ENCODE measurements around the gene USP4. TPM values are rescaled to one million over a fixed set of nuclear protein-coding genes. Genes with fewer than 3 reads are reported as not detected.

USP4 gene
- total RNA-seq, 5 donors from 2014 or later (not counting 1 experiment from before 2014, with no cell fraction given): 101 to 107 (median 103) TPM

- ATAC-seq (replicated peaks in 1 of 4) (peak in 2 of 4 experiments; percentile 6 to 16), DNase-seq (no peak)
- H3K9me3 ChIP-seq: no peaks in the 10 kb centered on the region
- WGBS (ENCODE audit: insufficient coverage): no CpG with 5 or more reads among the region's 9 CpGs
- Mint-ChIP-seq H3K9me3 (no peaks in the 10 kb centered on the region), H3K27ac (peak overlapping the region; percentile 91 to 95), H3K36me3 (peaks cover 13% of the 10 kb centered on the region), H3K27me3 (no peaks in the 10 kb centered on the region), H3K4me1 (peaks cover 19 to 24% (median 23%) of the 10 kb centered on the region in 3 donors), H3K4me3 (peak overlapping the region; percentile 76 to 86 (median 83))
- peak overlapping the region in 1 of 2 donors; percentile 51 for H3K4me3 ChIP-seq (ENCODE audit: control insufficient read depth in 1 of 2, extremely low read depth in 1 of 2, low read length in 1 of 2)
- ChIA-PET CTCF (interaction anchor here in 1 of 2 donors (1.2 kb wide), 1 partner anchor 17 kb away, joined by 5 read pairs; no protein-coding TSS in a partner anchor), POLR2A (no interaction called here)
- peak overlapping the region; percentile 79 for H3K27ac ChIP-seq (ENCODE audit: low read length)
- H3K4me1 ChIP-seq (ENCODE audit: control insufficient read depth in 1 of 2, extremely low read depth in 1 of 2, insufficient read depth in 2 of 2, low read length in 2 of 2): peaks cover 8 to 20% of the 10 kb centered on the region in 2 experiments
- no peaks in the 10 kb centered on the region for H3K27me3 ChIP-seq (replicated peaks in 1 of 2; ENCODE audit: control insufficient read depth in 2 of 2, extremely low read depth in 1 of 2, insufficient read depth in 2 of 2, low read length in 1 of 2)
- peaks cover 4 to 16% of the 10 kb centered on the region in 2 donors for H3K36me3 ChIP-seq (ENCODE audit: control insufficient read depth in 2 of 2, extremely low read depth in 1 of 2, insufficient read depth in 1 of 2, low read length in 1 of 2)
Measured at GRCh38 chr3:49277383-49277775, 62.5 kb downstream of the USP4 start.

DNA sequence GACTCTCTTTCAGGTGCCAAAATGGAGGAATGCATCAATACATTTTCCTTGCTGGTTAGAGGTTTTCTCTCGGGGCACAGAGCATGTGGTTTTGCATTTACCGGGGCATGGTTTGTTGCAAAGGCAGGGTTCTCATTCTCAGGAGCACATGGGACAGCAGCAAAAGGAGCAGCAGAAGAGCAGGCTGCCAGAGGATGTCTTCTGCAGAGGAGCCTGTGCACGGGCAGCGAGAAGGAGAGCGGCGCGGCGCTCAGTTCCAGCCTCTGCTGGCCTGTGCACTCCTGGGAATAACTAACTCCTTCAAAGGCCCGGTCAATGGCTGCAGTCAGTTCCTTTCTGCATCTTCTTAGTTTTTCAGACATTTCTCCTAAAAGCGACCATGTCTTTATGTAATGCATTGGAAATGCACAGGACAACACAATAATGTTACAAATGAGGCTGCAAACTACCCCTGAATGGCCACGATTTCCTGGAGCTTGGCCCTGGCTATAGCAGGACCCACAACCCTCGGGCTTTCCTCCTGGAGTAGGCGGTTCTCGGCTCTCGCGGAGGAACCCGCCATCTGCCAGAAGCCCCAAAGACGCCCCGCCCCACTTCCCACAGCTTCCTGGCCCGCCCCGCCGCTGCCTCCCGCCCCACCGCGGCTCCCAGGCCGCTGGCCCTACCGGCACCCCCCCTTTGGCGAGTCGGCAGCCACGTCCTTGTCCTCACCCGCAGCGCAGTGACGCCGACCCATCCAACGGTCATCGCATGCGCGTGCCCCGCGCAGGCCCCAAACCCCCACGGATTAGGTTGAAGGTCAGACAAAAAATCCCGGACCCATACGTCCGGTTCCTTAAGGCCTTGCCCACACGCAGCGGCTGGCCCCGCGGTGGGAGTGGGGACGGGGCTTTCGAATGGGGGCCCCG lies 63.1 kb downstream of the USP4 start, which contains the start of gene C3orf62:
Gene C3orf62, minus strand, starts transcription at position 758 of the 908 bp plus-strand sequence. Its CDS starts 360 bp downstream, at position 398.
- POLR2A ChIA-PET: interaction anchor here in 1 of 2 donors (0.6 kb wide), 1 partner anchor 106 kb away, joined by 7 read pairs; no protein-coding TSS in a partner anchor
- Mint-ChIP-seq H3K4me1 (peaks cover 19 to 24% (median 23%) of the 10 kb centered on the region in 3 donors), H3K27ac (peak within 1 kb of the TSS; percentile 91 to 95), H3K27me3 (no peaks in the 10 kb centered on the region), H3K4me3 (peak within 1 kb of the TSS; percentile 76 to 86 (median 83)), H3K9me3 (no peaks in the 10 kb centered on the region), H3K36me3 (peaks cover 13% of the 10 kb centered on the region)
- Histone ChIP-seq H3K27ac (ENCODE audit: low read length) (peak within 1 kb of the TSS; percentile 79), H3K27me3 (replicated peaks in 1 of 2; ENCODE audit: control insufficient read depth in 2 of 2, extremely low read depth in 1 of 2, insufficient read depth in 2 of 2, low read length in 1 of 2) (no peaks in the 10 kb centered on the region), H3K9me3 (no peaks in the 10 kb centered on the region), H3K4me1 (ENCODE audit: control insufficient read depth in 1 of 2, extremely low read depth in 1 of 2, insufficient read depth in 2 of 2, low read length in 2 of 2) (peaks cover 8 to 20% of the 10 kb centered on the region in 2 experiments), H3K36me3 (ENCODE audit: control insufficient read depth in 2 of 2, extremely low read depth in 1 of 2, insufficient read depth in 1 of 2, low read length in 1 of 2) (peaks cover 4 to 16% of the 10 kb centered on the region in 2 donors), H3K4me3 (ENCODE audit: control insufficient read depth in 1 of 2, extremely low read depth in 1 of 2, low read length in 1 of 2) (peak within 1 kb of the TSS; percentile 51 to 65)
- WGBS (ENCODE audit: insufficient coverage): 6% methylated on average over 40 of the region's 51 CpGs
- CTCF ChIA-PET: no interaction called here
- DNase-seq (peak; percentile 17 to 78 (median 58)), ATAC-seq (replicated peaks in 1 of 4) (peak; percentile 88 to 95 (median 92))

GRCh38 chr3:49273825-49274532 lies 65.9 kb downstream of the USP4 start:
- Histone ChIP-seq H3K27me3 (replicated peaks in 1 of 2; ENCODE audit: control insufficient read depth in 2 of 2, extremely low read depth in 1 of 2, insufficient read depth in 2 of 2, low read length in 1 of 2) (no peaks in the 10 kb centered on the region), H3K9me3 (no peaks in the 10 kb centered on the region), H3K4me3 (ENCODE audit: control insufficient read depth in 1 of 2, extremely low read depth in 1 of 2, low read length in 1 of 2) (no peak overlapping the region), H3K27ac (ENCODE audit: low read length) (no peak overlapping the region), H3K4me1 (ENCODE audit: control insufficient read depth in 1 of 2, extremely low read depth in 1 of 2, insufficient read depth in 2 of 2, low read length in 2 of 2) (peaks cover 8 to 20% of the 10 kb centered on the region in 2 experiments), H3K36me3 (ENCODE audit: control insufficient read depth in 2 of 2, extremely low read depth in 1 of 2, insufficient read depth in 1 of 2, low read length in 1 of 2) (peaks cover 0 to 12% of the 10 kb centered on the region in 2 donors)
- no peak for ATAC-seq (replicated peaks in 1 of 4)
- Mint-ChIP-seq H3K4me3 (no peak overlapping the region), H3K27ac (no peak overlapping the region), H3K4me1 (peaks cover 19 to 24% (median 23%) of the 10 kb centered on the region in 3 donors), H3K27me3 (no peaks in the 10 kb centered on the region), H3K9me3 (no peaks in the 10 kb centered on the region), H3K36me3 (peaks cover 14% of the 10 kb centered on the region)
- ChIA-PET POLR2A (interaction anchor here (0.5 to 0.6 kb wide), 2 partner anchors 115 to 856 kb away, joined by 3 to 4 read pairs; no protein-coding TSS in a partner anchor), CTCF (no interaction called here)
- DNase-seq: no peak
- WGBS (ENCODE audit: insufficient coverage): 100% methylated on average over 5 of the region's 11 CpGs

DNA sequence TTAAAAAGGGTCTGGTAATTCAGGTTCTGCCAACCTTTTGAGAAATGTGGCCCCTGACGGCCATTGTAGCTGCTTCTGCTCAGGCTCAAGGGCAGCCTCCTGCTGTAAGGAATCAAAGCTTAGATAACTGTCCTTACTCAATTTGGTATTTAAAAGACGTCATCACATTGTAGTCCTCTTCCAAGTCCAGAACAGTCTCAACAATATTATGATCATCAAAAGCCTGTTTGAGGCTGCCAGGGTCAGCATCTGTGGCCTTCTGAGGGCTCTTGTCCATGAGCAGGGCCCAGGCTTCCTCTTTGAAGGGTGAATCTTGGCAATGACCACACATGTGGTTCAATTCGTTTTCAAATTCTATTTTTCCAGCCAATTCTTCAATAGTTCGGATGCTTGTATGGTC lies 68.8 kb downstream of the USP4 start:
- 100% methylated on average over 1 of the region's 4 CpGs for WGBS (ENCODE audit: insufficient coverage)
- no peaks in the 10 kb centered on the region for H3K27me3 Mint-ChIP-seq
- Histone ChIP-seq H3K4me3 (ENCODE audit: control insufficient read depth in 1 of 2, extremely low read depth in 1 of 2, low read length in 1 of 2) (no peak overlapping the region), H3K27me3 (replicated peaks in 1 of 2; ENCODE audit: control insufficient read depth in 2 of 2, extremely low read depth in 1 of 2, insufficient read depth in 2 of 2, low read length in 1 of 2) (no peaks in the 10 kb centered on the region), H3K9me3 (no peaks in the 10 kb centered on the region), H3K36me3 (ENCODE audit: control insufficient read depth in 2 of 2, extremely low read depth in 1 of 2, insufficient read depth in 1 of 2, low read length in 1 of 2) (peaks cover 0 to 12% of the 10 kb centered on the region in 2 donors), H3K4me1 (ENCODE audit: control insufficient read depth in 1 of 2, extremely low read depth in 1 of 2, insufficient read depth in 2 of 2, low read length in 2 of 2) (peaks cover 4 to 8% of the 10 kb centered on the region in 2 experiments), H3K27ac (ENCODE audit: low read length) (no peak overlapping the region)
- CTCF ChIA-PET: no interaction called here
- H3K4me3 Mint-ChIP-seq: no peak overlapping the region
- DNase-seq: no peak
- no peaks in the 10 kb centered on the region for H3K9me3 Mint-ChIP-seq
- no peak overlapping the region for H3K27ac Mint-ChIP-seq
- POLR2A ChIA-PET: interaction anchor here in 1 of 2 donors (0.7 kb wide), 1 partner anchor 409 kb away, joined by 3 read pairs; no protein-coding TSS in a partner anchor
- H3K4me1 Mint-ChIP-seq: peaks cover 5 to 6% (median 5%) of the 10 kb centered on the region in 3 donors
- H3K36me3 Mint-ChIP-seq: peaks cover 16% of the 10 kb centered on the region
- ATAC-seq (replicated peaks in 1 of 4): no peak

- POLR2A ChIA-PET: no interaction called here
- Mint-ChIP-seq H3K4me1 (no peaks in the 10 kb centered on the region), H3K9me3 (no peaks in the 10 kb centered on the region), H3K4me3 (no peak overlapping the region), H3K36me3 (peaks cover 16% of the 10 kb centered on the region), H3K27me3 (no peaks in the 10 kb centered on the region), H3K27ac (no peak overlapping the region)
- Histone ChIP-seq H3K36me3 (ENCODE audit: control insufficient read depth in 2 of 2, extremely low read depth in 1 of 2, insufficient read depth in 1 of 2, low read length in 1 of 2) (peaks cover 0 to 12% of the 10 kb centered on the region in 2 donors), H3K27ac (ENCODE audit: low read length) (no peak overlapping the region), H3K4me3 (ENCODE audit: control insufficient read depth in 1 of 2, extremely low read depth in 1 of 2, low read length in 1 of 2) (no peak overlapping the region), H3K27me3 (replicated peaks in 1 of 2; ENCODE audit: control insufficient read depth in 2 of 2, extremely low read depth in 1 of 2, insufficient read depth in 2 of 2, low read length in 1 of 2) (no peaks in the 10 kb centered on the region), H3K4me1 (ENCODE audit: control insufficient read depth in 1 of 2, extremely low read depth in 1 of 2, insufficient read depth in 2 of 2, low read length in 2 of 2) (peaks cover 0 to 2% of the 10 kb centered on the region in 2 experiments), H3K9me3 (no peaks in the 10 kb centered on the region)
- DNase-seq (no peak), ATAC-seq (replicated peaks in 1 of 4) (no peak)
- WGBS (ENCODE audit: insufficient coverage): 95% methylated on average over 2 of the region's 2 CpGs
- CTCF ChIA-PET: no interaction called here
Measured at GRCh38 chr3:49270156-49270500, 69.7 kb downstream of the USP4 start.

DNA sequence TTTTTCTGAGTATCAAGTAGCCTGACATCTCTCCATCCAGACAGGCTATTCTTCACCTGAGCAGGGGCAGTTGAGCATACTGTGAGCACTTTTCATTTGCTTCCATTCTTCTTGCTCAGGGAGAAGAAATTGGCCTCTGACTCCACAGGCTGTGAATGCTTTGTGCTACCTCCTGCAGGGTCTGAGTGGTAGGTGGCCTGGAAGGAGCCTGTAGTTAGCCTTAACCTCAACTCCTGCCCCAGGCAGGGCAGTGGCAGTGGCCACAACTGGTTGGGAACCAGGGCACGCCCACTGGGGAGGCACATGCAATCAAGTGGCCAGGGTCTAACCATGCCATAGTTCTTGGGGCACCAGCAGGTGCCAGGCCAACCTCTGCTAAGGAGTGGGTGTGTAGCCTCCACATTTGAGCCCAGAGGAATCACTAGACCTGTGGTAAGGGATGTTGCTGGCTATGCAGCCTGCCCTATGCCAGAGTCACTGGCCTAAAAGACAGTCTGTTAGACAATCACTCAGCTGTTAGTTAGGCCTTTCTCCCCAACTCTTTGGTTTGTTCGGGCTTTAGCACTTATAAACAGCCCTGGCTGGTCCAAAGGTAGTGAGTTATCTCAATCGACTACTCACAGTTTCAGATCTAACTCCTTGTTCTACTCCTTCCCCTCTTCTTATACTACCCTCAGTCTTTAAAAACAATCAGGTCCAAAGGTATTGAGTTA lies 70.3 kb downstream of the USP4 start:
- POLR2A ChIA-PET: no interaction called here
- H3K27me3 Mint-ChIP-seq: no peaks in the 10 kb centered on the region
- CTCF ChIA-PET: no interaction called here
- Histone ChIP-seq H3K9me3 (no peaks in the 10 kb centered on the region), H3K4me3 (ENCODE audit: control insufficient read depth in 1 of 2, extremely low read depth in 1 of 2, low read length in 1 of 2) (no peak overlapping the region), H3K27me3 (replicated peaks in 1 of 2; ENCODE audit: control insufficient read depth in 2 of 2, extremely low read depth in 1 of 2, insufficient read depth in 2 of 2, low read length in 1 of 2) (no peaks in the 10 kb centered on the region), H3K27ac (ENCODE audit: low read length) (no peak overlapping the region), H3K36me3 (ENCODE audit: control insufficient read depth in 2 of 2, extremely low read depth in 1 of 2, insufficient read depth in 1 of 2, low read length in 1 of 2) (peaks cover 0 to 12% of the 10 kb centered on the region in 2 donors), H3K4me1 (ENCODE audit: control insufficient read depth in 1 of 2, extremely low read depth in 1 of 2, insufficient read depth in 2 of 2, low read length in 2 of 2) (no peaks in the 10 kb centered on the region)
- DNase-seq: no peak
- H3K9me3 Mint-ChIP-seq: no peaks in the 10 kb centered on the region
- WGBS (ENCODE audit: insufficient coverage): 92% methylated on average over 2 of the region's 3 CpGs
- no peak for ATAC-seq (replicated peaks in 1 of 4)
- H3K36me3 Mint-ChIP-seq: peaks cover 16% of the 10 kb centered on the region
- H3K27ac Mint-ChIP-seq: no peak overlapping the region
- no peak overlapping the region for H3K4me3 Mint-ChIP-seq
- H3K4me1 Mint-ChIP-seq: no peaks in the 10 kb centered on the region
